Choroid plexus epithelial cell (primary cell): Measurements from ENCODE around the gene HMX2.

Experiments used
- DNase-seq: peaks from one replicate; pipeline ENCODE4 v3.0.0-alpha.2; 2010; ENCODE audit warnings: low read depth
- H3K4me3 ChIP-seq: 2 replicates; pipeline ENCODE4 v1.5.1; 2011; ENCODE audit warnings: low read depth, mild to moderate bottlenecking, control low read depth, low read length, moderate library complexity
- TF ChIP-seq, protein P1 (sequence below): conservative IDR thresholded peaks from 2 replicates; pipeline ENCODE4 v1.5.1; 2011; ENCODE audit warnings: low read depth, mild to moderate bottlenecking, control low read depth, inconsistent platforms, low read length, moderate library complexity

HMX2 gene

DNA sequence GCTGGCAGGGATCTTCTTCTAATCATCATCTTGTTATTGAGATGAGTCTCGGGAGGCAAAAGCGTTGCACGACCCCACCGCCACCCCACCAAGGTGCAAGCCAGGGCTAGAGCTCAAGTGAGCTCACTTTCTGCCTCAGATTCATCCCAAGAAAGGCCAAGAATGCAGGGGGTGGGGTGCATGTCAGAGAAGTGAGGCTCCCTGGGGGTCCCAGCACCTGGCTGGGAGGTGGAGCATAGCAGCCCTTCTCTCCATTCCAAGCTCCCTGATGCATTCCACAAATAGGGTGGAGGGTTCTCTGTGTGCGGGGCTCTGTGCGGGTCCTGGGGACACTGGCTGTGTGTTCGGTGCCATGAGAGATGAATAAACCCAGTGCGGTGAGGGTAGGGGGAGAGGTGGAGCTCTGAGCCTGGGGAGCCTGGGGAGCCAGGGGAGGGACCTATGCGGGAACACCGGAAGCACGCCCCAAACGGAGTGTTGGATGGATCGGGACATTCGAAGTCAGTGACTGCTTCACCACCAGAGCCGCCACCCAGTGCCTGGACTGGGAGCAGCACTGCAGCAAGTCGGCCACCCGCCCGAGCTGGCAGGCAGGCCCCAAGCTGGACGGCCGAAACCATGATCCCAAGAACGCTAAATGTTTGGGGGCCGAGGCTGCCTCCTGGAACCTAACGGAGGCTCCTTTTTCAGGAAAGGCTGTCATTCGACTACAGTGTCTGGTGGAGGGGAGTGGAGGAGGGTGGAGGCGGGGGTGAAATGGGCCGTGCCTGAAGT is 30.1 kb upstream of the HMX2 start:
- no peak for DNase-seq
- TF ChIP-seq, protein P1, sequence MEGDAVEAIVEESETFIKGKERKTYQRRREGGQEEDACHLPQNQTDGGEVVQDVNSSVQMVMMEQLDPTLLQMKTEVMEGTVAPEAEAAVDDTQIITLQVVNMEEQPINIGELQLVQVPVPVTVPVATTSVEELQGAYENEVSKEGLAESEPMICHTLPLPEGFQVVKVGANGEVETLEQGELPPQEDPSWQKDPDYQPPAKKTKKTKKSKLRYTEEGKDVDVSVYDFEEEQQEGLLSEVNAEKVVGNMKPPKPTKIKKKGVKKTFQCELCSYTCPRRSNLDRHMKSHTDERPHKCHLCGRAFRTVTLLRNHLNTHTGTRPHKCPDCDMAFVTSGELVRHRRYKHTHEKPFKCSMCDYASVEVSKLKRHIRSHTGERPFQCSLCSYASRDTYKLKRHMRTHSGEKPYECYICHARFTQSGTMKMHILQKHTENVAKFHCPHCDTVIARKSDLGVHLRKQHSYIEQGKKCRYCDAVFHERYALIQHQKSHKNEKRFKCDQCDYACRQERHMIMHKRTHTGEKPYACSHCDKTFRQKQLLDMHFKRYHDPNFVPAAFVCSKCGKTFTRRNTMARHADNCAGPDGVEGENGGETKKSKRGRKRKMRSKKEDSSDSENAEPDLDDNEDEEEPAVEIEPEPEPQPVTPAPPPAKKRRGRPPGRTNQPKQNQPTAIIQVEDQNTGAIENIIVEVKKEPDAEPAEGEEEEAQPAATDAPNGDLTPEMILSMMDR, result no peak
- no peak overlapping the region for H3K4me3 ChIP-seq

DNA sequence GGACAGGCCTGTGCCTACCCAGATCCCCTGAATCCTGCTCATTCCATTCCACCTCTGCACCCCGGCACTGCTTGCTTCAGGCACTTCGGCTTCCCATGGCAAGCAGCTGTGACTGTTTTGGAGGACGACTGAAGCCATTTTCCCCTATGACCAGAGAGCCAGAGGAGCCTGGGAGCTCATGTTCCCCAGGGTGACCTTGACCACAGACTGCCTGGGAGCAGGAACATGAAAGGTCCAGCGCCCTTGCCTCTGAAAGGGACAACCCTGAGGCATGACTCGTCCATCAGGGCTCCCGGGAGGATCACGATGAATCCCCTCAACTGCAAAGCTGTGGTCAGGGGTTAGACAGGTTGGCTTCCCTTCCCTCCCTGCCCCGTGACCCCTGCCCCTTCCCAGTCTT is 28.9 kb upstream of the HMX2 start:
- no peak overlapping the region for H3K4me3 ChIP-seq
- TF ChIP-seq, protein P1, result no peak
- DNase-seq, result no peak

DNA sequence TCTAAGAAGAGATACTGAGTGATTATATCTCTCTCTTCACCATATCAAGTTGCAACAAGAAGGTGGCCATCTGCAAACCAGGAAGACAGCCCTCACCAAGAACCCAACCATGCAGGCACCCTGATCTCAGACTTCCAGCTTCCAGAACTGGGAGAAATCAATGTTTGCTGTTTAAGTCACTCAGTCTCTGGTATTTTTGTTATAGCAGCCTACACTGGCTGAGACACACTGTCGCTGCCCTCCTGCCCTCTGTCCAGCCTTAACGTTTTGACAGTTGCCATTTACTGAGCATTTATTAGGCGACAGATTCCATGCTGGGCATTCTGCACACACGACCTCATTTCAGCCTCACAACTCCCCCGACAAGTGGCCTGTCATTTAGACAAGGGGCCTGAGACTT is 21.7 kb upstream of the HMX2 start:
- TF ChIP-seq, protein P1, result no peak
- no peak for DNase-seq
- H3K4me3 ChIP-seq, result no peak overlapping the region

DNA sequence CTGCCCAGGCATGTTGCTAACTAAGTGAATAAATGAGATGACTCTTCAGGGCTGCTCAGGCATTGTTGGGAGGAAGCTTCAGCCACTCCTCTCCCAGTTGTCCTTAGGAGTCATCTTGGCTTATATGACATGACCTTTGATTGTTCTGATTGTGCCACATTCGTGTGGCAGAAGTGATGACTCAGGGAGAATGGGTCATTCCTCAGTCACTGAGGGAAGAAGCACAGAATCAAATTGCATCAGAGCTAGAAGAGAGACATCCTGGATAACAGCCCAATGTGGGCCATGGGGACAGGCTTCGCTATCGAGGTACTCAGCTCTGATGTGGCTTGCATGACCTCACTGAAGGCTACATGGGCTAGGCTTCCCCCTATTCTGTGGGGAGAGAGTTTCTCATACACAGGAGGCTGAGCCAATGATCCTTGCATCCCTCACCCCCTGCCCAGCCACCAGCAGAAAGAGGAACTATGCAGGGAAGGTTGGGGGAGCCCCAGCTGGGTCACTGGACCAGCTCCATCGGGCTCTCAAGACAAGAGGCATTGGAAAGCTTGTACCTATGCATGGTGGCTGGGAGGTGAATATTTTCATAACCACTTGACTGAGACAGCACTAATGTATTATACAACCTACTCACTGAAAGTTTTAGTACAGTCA is 18.2 kb upstream of the HMX2 start:
- TF ChIP-seq, protein P1, result no peak
- DNase-seq, result no peak
- no peak overlapping the region for H3K4me3 ChIP-seq

DNA sequence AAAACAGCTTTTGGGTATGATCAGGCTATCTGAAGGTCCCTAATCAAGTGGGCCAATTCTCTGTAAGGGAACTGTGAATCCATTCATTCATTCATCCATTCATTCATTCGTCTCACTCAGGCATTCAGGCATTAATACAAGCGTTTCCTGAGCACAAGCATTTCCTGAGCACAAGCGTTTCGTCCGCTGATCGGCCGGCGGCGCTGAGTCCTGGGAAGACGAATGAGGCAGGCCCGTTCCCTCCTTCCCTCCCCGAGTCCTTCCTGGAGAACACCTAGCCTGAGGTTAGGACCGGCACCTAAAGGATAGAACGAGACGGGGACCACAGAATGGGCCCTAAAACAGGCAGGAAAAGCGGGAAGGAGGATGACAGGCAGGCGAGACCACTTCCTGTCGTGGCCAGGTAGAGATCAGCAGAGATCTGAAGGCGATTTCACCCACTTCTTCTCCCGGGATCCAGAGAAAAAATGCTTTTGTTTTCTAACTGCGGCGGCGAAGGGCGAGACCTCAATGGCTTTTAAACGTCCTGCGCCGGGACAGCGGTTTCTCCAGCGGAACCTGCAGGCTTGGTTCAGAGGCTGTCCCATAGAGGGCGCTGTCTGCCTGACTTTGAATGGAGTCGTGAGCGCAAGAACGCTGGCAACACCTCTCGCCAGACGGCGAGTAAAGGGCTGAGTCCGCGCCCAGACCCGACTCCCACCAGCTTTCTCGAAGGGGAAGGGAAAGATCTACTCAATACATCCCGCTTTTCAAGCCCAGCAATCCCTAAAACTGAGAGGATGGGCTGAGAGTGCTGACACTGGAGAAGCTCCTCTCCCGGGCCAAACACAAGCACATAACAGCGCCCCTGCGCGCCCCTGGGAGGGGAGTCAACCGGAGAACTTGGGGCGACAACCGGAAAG is 15.1 kb upstream of the HMX2 start:
- peak; percentile 84 for DNase-seq
- peak overlapping the region; percentile 12 for H3K4me3 ChIP-seq
- TF ChIP-seq, protein P1, result peak; percentile 93

DNA sequence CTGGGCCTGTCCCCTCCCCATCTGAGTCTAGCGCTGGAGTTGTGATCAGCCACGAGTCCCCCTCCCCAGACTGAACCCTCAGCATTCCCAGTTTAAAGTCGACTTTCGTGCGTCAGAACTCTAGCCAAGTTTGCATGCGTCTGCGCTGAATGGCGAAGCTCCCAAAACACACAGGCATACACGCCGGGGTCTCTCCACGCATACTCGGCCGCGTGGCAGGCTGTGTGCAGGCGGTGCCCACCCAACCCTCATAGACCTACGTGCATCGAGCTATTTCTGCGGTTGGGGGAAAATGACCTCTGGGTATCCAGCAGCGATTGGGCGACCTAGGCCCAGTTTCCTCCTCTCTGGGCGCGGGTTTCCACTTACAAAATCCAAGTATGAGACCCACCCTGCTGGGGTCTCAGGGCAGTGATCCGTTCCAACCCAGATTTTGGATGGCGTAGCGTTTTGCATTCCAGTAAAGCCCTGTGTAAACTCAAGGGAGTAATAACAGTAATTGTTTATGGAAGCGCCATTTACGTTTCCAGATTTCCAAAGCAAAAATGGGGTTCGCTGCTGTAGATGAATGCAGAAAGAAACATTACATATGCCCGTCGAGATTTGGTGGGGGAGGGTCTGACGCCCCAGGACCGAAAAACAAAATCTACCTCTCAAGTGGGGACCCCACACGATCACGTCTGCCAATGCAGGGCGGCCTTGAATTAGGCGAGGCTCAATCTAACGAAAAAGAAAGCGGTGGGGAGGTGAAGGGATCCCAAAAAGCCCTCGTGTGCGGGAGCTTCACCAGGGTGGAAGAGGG is 14.2 kb upstream of the HMX2 start:
- TF ChIP-seq, protein P1, result no peak
- no peak for DNase-seq
- H3K4me3 ChIP-seq, result no peak overlapping the region
